Karpas-422 (cell line): ENCODE measurements around the gene FADS1. TPM values are rescaled to one million over a fixed set of nuclear protein-coding genes. Genes with fewer than 3 reads are reported as not detected.

ENCODE experiments used
- DNase-seq: peaks from one replicate; pipeline ENCODE4 v3.0.0-alpha.2; 2015
- H2AFZ ChIP-seq: fragments of 200-600 bp; sonication (generic); 2 replicates; pipeline ENCODE4 v1.6.1; 2014; ENCODE audit warnings: antibody characterized with exemption, low read length, mixed read lengths
- H3K27ac ChIP-seq: fragments of 200-600 bp; sonication (generic); 2 replicates; pipeline ENCODE4 v1.5.1; 2014; ENCODE audit warnings: mild to moderate bottlenecking, low read length, moderate library complexity
- H3K27me3 ChIP-seq: fragments of 200-600 bp; sonication (generic); 2 replicates; pipeline ENCODE4 v1.6.1; 2014; ENCODE audit warnings: low read length, mixed read lengths
- H3K36me3 ChIP-seq: fragments of 200-600 bp; sonication (generic); 2 replicates; pipeline ENCODE4 v1.6.1; 2014; ENCODE audit warnings: low read length, mixed read lengths; ENCODE audit not compliant: insufficient read depth
- H3K4me1 ChIP-seq: fragments of 200-600 bp; sonication (generic); 2 replicates; pipeline ENCODE4 v1.6.1; 2014; ENCODE audit warnings: mild to moderate bottlenecking, low read length, mixed read lengths
- H3K4me2 ChIP-seq: fragments of 200-600 bp; sonication (generic); 2 replicates; pipeline ENCODE4 v1.6.1; 2014; ENCODE audit warnings: low read length, low read depth, mild to moderate bottlenecking; ENCODE audit not compliant: poor library complexity, severe bottlenecking
- H3K4me3 ChIP-seq: fragments of 200-600 bp; sonication (generic); 2 replicates; pipeline ENCODE4 v1.5.1; 2014; ENCODE audit warnings: mild to moderate bottlenecking, antibody characterized with exemption, low read length, mixed read lengths
- H3K79me2 ChIP-seq: fragments of 200-600 bp; sonication (generic); 2 replicates; pipeline ENCODE4 v1.6.1; 2014; ENCODE audit warnings: mild to moderate bottlenecking, low read length, mixed read lengths
- H3K9ac ChIP-seq: fragments of 200-600 bp; sonication (generic); 2 replicates; pipeline ENCODE4 v1.6.0; 2014; ENCODE audit warnings: low read length
- H3K9me2 ChIP-seq: fragments of 200-600 bp; sonication (generic), shearing (Covaris generic); replicated peaks from 2 replicates; pipeline ENCODE4 v1.6.0; 2014; ENCODE audit warnings: mild to moderate bottlenecking, low read length, moderate library complexity; ENCODE audit not compliant: insufficient read depth
- H3K9me3 ChIP-seq: fragments of 300-700, 200-600 bp; sonication (generic); 2 replicates; pipeline ENCODE4 v1.6.1; 2014; ENCODE audit warnings: low read length, mixed read lengths
- H4K20me1 ChIP-seq: fragments of 200-600 bp; sonication (generic); 2 replicates; pipeline ENCODE4 v1.6.1; 2014; ENCODE audit warnings: mild to moderate bottlenecking, antibody characterized with exemption, low read length, low read depth; ENCODE audit not compliant: insufficient read depth
- total RNA-seq: library from RNA; depleted of rRNA; stranded (reverse); fragments of >200 nt; shearing (Covaris generic); gene quantifications from 2 replicates; pipeline ENCODE4 v1.2.3, GENCODE V29; 2014; ENCODE audit warnings: low replicate concordance

FADS1 gene
- total RNA-seq, 1 experiment from 2014 or later: 80.3 TPM

DNA sequence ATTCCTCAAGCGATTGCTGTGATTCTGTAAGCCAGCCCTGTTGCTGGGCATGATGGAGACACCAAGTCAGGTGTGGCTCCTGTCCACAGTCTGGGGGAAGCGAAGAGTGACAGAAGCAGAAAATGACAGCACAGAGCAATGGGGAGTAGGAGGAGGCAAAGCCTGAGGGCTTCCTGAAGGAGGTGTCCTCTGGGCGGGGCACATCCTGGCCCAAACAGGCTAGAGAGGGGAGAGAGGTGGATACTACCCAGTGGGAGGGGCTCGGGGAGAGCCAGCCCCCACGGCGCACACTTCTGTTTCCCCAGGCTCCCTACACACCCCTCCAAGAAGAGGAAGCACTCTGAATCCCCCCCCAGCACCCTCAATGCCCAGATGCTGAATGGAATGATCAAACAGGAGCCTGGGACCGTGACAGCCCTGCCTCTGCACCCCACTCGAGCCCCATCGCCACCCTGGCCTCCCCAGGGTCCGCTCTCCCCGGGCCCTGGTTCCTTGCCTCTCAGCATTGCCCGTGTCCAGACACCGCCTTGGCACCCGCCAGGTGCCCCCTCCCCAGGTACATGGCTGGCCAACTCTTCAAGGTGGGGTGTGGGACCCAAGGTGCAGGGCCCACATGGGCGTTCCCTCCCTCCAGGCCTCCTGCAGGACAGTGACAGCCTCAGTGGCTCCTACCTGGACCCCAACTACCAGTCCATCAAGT, 45.5 kb downstream of the FADS1 start:
- Histone ChIP-seq H2AFZ (no peak overlapping the region), H3K4me3 (no peak overlapping the region), H3K9ac (no peak overlapping the region), H3K79me2 (no peaks in the 10 kb centered on the region), H3K36me3 (no peaks in the 10 kb centered on the region), H3K27me3 (no peaks in the 10 kb centered on the region), H3K27ac (no peak overlapping the region), H3K4me1 (no peaks in the 10 kb centered on the region), H4K20me1 (no peaks in the 10 kb centered on the region), H3K4me2 (no peak overlapping the region), H3K9me2 (no peaks in the 10 kb centered on the region), H3K9me3 (no peaks in the 10 kb centered on the region)
- DNase-seq: no peak

DNA sequence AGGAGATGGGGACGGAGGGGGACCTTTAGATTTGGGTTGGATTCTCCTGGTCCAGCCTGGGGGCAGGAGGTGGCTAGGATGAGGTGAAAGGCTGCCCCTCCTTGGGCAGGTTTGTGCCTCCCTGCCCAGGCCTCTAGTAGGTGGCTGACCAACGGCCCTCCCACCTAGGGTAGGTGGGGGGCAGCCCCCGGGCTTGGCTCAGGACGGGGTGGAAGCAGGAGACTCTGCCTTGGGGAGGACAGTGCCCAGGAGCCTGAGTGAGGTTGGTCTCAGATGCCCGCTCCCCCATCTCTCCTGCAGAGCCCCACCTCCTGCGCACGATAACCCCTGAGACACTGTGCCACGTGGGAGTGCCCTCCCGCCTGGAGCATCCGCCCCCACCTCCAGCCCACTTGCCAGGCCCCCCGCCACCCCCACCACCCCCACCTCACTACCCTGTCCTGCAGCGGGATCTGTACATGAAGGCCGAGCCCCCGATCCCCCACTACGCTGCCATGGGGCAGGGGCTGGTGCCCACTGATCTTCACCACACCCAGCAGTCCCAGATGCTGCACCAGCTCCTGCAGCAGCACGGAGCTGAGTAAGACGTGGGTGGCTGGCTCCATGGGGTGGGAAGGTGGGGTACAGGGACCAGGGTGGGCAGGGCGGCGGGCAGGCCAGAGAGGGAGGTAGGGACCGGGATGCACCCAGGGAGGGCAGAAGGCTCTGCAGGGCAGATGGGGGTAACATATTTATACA, 46.7 kb downstream of the FADS1 start:
- no peak overlapping the region for H3K27ac ChIP-seq
- no peaks in the 10 kb centered on the region for H3K36me3 ChIP-seq
- H3K4me3 ChIP-seq: no peak overlapping the region
- no peaks in the 10 kb centered on the region for H3K79me2 ChIP-seq
- no peaks in the 10 kb centered on the region for H4K20me1 ChIP-seq
- no peaks in the 10 kb centered on the region for H3K27me3 ChIP-seq
- H3K9me2 ChIP-seq: no peaks in the 10 kb centered on the region
- no peak overlapping the region for H3K9ac ChIP-seq
- no peak overlapping the region for H3K4me2 ChIP-seq
- DNase-seq: no peak
- H3K4me1 ChIP-seq: no peaks in the 10 kb centered on the region
- no peak overlapping the region for H2AFZ ChIP-seq
- no peaks in the 10 kb centered on the region for H3K9me3 ChIP-seq

DNA sequence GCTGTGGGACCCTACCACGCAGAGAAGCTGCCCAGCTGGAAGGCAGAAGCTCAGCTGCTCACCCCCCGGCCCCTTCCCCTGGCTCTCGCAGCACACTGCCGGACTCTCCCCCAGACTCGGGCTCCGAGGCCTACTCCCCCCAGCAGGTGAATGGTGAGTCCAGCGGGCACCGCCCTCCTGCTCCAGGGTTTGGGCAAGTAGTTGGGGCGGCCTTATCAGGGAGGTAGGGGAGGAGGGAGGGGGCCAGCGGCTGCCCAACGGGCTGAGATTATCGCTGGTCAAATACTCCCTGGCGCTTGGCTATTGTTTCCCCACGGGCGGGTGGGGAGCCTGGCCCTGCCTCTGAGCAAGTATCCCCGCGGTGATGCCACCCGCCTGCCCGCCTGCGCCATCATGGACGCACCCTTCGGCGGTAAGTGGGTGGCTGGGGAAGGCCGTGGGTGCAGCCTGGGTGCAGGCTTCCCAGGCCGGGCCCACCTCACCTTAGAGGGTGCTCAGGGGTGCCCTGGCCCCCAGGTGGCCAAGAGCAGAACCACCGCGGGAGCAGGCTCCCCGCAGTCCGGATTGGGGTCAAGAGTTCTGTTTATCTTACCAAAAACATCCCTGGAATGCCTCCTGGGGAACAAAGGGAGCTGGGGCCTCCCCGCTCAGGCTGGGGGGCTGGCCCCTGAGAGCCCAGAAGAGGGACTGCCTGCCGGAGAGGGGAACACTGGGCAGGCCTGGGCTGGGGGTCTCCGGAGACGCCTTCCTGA, 47.5 kb downstream of the FADS1 start:
- Histone ChIP-seq H2AFZ (no peak overlapping the region), H3K9ac (no peak overlapping the region), H4K20me1 (no peaks in the 10 kb centered on the region), H3K9me2 (no peaks in the 10 kb centered on the region), H3K4me2 (no peak overlapping the region), H3K27me3 (no peaks in the 10 kb centered on the region), H3K4me1 (no peaks in the 10 kb centered on the region), H3K27ac (no peak overlapping the region), H3K79me2 (no peaks in the 10 kb centered on the region), H3K9me3 (no peaks in the 10 kb centered on the region), H3K4me3 (no peak overlapping the region), H3K36me3 (no peaks in the 10 kb centered on the region)
- DNase-seq: no peak

DNA sequence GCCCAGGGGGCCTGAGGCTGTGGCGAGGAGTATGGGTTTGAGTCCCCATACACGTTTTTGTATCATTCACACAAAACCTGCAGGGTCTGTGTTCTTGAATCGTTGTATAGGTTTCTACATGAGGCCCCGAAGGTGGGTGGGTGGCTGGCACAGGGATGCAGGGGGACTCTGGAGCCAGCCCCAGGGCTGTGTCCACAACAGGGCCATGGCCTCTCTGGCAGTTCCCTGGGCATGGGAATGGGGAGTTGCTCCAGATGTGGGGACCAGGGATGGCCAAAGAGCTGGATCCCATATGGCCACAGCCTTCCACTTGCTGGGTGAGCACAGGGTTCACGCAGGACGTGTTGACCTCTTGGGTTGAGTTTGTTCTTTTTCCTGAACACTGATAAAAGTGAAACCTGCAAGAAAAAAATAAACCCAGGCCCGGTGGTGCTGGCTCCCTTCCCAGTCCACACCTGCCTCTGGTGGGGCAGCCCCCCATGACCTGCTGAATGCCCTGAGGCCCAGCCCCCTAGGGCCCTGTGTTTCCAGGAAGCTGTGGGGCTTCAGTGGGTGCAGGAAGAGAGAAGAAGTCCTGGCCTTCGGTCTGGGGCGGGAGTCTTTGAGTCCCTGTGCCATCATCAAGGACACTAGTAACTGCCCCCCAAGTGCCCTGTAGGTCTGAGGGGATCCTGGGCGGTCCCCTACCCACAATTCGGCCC, 48.3 kb downstream of the FADS1 start:
- Histone ChIP-seq H3K4me3 (no peak overlapping the region), H3K9me2 (no peaks in the 10 kb centered on the region), H2AFZ (no peak overlapping the region), H3K9me3 (no peaks in the 10 kb centered on the region), H3K27ac (no peak overlapping the region), H3K4me2 (no peak overlapping the region), H3K4me1 (no peaks in the 10 kb centered on the region), H4K20me1 (no peaks in the 10 kb centered on the region), H3K36me3 (no peaks in the 10 kb centered on the region), H3K27me3 (no peaks in the 10 kb centered on the region), H3K79me2 (no peaks in the 10 kb centered on the region), H3K9ac (no peak overlapping the region)
- no peak for DNase-seq

DNA sequence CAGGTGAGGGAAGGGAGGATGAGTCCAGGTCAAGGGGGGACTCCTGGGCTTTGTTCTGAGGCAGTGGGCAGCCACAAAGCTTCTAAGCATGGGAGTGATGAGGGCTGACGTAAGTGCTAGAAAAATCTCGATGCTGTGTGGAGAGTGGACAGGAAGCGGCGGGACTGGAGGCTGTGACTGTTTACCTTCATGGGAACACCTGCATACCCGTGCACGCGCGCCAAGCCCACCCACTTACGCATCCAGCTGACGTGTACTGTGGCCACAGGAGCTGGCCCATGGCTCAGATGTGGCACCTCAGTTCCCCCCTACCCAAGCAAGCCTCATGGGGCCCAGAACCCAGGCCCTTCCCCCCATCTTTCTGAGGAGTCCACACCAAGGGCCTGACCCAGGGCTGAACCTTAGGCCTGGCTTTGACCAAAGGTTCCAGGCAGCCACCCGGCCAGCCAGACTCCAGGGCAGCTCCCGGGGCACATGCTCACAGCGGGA, 50.4 kb downstream of the FADS1 start:
- Histone ChIP-seq H3K9ac (no peak overlapping the region), H3K36me3 (no peaks in the 10 kb centered on the region), H3K27me3 (no peaks in the 10 kb centered on the region), H3K4me3 (no peak overlapping the region), H3K4me1 (no peaks in the 10 kb centered on the region), H2AFZ (no peak overlapping the region), H3K9me3 (no peaks in the 10 kb centered on the region), H3K27ac (no peak overlapping the region), H3K9me2 (no peaks in the 10 kb centered on the region), H4K20me1 (no peaks in the 10 kb centered on the region), H3K79me2 (no peaks in the 10 kb centered on the region), H3K4me2 (no peak overlapping the region)
- DNase-seq: no peak

DNA sequence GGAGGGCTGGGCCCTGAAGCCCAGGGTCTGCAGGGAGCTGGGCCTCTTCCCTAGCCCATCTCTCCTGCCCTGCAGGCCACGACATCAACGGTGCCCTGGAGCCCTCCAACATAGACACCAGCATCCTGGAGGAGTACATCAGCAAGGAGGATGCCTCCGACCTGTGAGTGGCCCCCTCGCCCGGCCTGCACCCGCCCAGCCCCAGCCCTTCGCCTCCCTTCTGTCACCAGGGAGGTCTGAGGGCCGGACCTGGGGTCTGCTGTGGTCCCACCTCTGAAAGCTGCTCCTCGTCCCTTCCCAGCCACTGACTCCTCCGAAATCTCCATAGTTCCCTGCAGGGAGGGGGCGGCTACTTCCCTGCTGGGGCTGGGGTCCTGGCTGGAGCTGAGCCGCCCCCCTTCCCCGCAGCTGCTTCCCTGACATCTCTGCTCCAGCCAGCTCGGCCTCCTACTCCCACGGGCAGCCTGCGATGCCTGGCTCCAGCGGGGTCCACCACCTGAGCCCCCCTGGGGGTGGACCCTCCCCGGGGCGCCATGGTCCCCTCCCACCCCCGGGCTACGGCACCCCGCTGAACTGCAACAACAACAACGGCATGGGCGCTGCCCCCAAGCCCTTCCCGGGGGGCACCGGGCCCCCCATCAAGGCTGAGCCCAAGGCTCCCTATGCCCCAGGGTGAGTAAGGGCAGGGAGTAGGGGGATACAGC, 51.1 kb downstream of the FADS1 start:
- H3K9me3 ChIP-seq: no peaks in the 10 kb centered on the region
- H3K27ac ChIP-seq: no peak overlapping the region
- H3K27me3 ChIP-seq: no peaks in the 10 kb centered on the region
- H3K4me2 ChIP-seq: no peak overlapping the region
- H3K36me3 ChIP-seq: no peaks in the 10 kb centered on the region
- no peak overlapping the region for H3K4me3 ChIP-seq
- no peaks in the 10 kb centered on the region for H4K20me1 ChIP-seq
- no peak overlapping the region for H2AFZ ChIP-seq
- no peaks in the 10 kb centered on the region for H3K4me1 ChIP-seq
- no peak overlapping the region for H3K9ac ChIP-seq
- H3K79me2 ChIP-seq: no peaks in the 10 kb centered on the region
- no peaks in the 10 kb centered on the region for H3K9me2 ChIP-seq
- DNase-seq: no peak

DNA sequence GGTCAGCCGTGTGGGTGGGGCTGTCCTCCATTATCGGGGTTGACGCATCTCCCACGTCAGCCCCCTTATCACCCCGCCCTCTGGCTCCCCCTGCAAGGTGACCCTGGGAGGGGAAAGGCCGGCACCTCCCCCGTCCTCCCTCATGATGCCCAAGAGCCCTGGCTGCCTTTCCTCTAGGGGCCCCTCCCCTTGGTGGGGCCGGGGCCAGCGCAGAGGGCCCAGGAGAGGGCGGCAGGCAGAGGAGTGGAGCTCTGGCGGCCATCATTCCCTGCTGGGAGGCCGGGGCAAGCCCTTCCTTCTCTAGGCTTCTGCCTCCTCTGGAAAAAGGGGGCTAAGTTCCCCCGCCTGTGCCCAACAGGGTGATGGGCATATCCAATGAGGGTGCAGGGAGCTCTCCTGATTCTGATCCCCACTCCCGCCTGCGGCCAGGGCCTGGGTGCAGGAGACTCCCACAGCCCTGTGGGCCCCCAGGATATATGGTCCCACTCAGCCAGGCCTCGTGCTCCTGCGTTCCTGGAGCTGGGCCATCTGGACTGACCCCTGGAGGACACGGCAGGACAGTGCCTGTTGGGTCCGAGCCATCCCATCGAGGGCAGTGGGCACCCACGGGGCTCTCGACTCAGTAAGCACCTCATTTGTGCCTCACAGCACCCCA, 52.1 kb downstream of the FADS1 start:
- DNase-seq: no peak
- H3K4me3 ChIP-seq: no peak overlapping the region
- H3K9ac ChIP-seq: no peak overlapping the region
- H3K27me3 ChIP-seq: no peaks in the 10 kb centered on the region
- H3K9me3 ChIP-seq: no peaks in the 10 kb centered on the region
- no peaks in the 10 kb centered on the region for H3K4me1 ChIP-seq
- H3K4me2 ChIP-seq: no peak overlapping the region
- H3K9me2 ChIP-seq: no peaks in the 10 kb centered on the region
- no peak overlapping the region for H2AFZ ChIP-seq
- H4K20me1 ChIP-seq: no peaks in the 10 kb centered on the region
- no peaks in the 10 kb centered on the region for H3K36me3 ChIP-seq
- no peak overlapping the region for H3K27ac ChIP-seq
- no peaks in the 10 kb centered on the region for H3K79me2 ChIP-seq
